Lung (tissue), 12 donors: ENCODE measurements around the gene ATG10. TPM values are rescaled to one million over a fixed set of nuclear protein-coding genes. Genes with fewer than 3 reads are reported as not detected.

Source experiments
- ATAC-seq: fragments of 200-7000 bp; cut with Tn5 transposase; one replicate; pipeline ENCODE4 v1.9.1; 2020; ENCODE audit warnings: moderate number of reproducible peaks; ENCODE audit not compliant: insufficient read depth, low FRiP score
- DNase-seq, 3 donors: peaks; one replicate each; pipeline ENCODE4 v3.0.0-alpha.2; 2013 to 2017
- H3K27ac ChIP-seq, 2 donors: one replicate each; pipeline ENCODE4 v1.5.1; 2013; ENCODE audit warnings: mild to moderate bottlenecking in 2 of 2, moderate library complexity in 2 of 2, control low read depth in 1 of 2, inconsistent platforms in 1 of 2, low read depth in 1 of 2, low read length in 1 of 2
- H3K27me3 ChIP-seq, 3 donors: one replicate each; pipeline ENCODE4 v1.5.1; 2013; ENCODE audit warnings: low read length in 2 of 3; ENCODE audit not compliant: control insufficient read depth in 3 of 3, insufficient read depth in 3 of 3
- H3K36me3 ChIP-seq, 4 donors: one replicate each; pipeline ENCODE4 v1.5.1; 2013; ENCODE audit warnings: low read length in 4 of 4, mild to moderate bottlenecking in 1 of 4, moderate library complexity in 1 of 4; ENCODE audit not compliant: control insufficient read depth in 4 of 4, insufficient read depth in 4 of 4
- H3K4me1 ChIP-seq, 5 donors: one replicate each; pipeline ENCODE4 v1.5.1; 2013; ENCODE audit warnings: low read length in 5 of 5, mild to moderate bottlenecking in 2 of 5, moderate library complexity in 1 of 5; ENCODE audit not compliant: control insufficient read depth in 5 of 5, insufficient read depth in 5 of 5
- H3K4me3 ChIP-seq: one replicate; pipeline ENCODE4 v1.5.1; 2013; ENCODE audit warnings: mild to moderate bottlenecking, control low read depth, moderate library complexity
- H3K9ac ChIP-seq, 2 donors: one replicate each; pipeline ENCODE4 v1.5.1; 2013; ENCODE audit warnings: low read length in 2 of 2, control low read depth in 1 of 2; ENCODE audit not compliant: insufficient read depth in 1 of 2
- H3K9me3 ChIP-seq, 4 donors: one replicate each; pipeline ENCODE4 v1.5.1; 2013; ENCODE audit warnings: low read length in 3 of 4, mild to moderate bottlenecking in 1 of 4, moderate library complexity in 1 of 4; ENCODE audit not compliant: control insufficient read depth in 4 of 4, insufficient read depth in 3 of 4
- WGBS, 2 donors: extraction: QIAGEN DNeasy Blood & Tissue Kit; methylation state at CpG; one replicate each; pipeline ENCODE4 v1.1.7; 2013; 5-methylcytosine and 5-hydroxymethylcytosine counted together
- polyA plus RNA-seq, 2 donors: library from polyadenylated mRNA; stranded (reverse); fragments of 200-250 nt; gene quantifications; one replicate each; pipeline ENCODE4 v1.2.1, GENCODE V29; 2013
- total RNA-seq, 2 donors: library from RNA; depleted of rRNA in 1 of 2; stranded (reverse); fragments of >200 nt in 1 of 2; gene quantifications; one replicate each; pipeline ENCODE4 v1.2.1, GENCODE V29; 2014 to 2021
- TF ChIP-seq, protein P1 (sequence below): IDR thresholded peaks from 2 replicates; pipeline ENCODE4 v1.5.1; 2012; ENCODE audit warnings: mild to moderate bottlenecking; ENCODE audit errors: control extremely low read depth, extremely low read depth
- donor health status: control.
- donor health status: control.
- donor health status: Bipolar disorder and iron deficiency.
- donor health status: healthy.
- donor health status: DM: yes; HTN: yes; CAD: no.

Gene ATG10
- total and polyA plus RNA-seq, 4 donors, result 4.6 to 10.2 (median 5.8) TPM

DNA sequence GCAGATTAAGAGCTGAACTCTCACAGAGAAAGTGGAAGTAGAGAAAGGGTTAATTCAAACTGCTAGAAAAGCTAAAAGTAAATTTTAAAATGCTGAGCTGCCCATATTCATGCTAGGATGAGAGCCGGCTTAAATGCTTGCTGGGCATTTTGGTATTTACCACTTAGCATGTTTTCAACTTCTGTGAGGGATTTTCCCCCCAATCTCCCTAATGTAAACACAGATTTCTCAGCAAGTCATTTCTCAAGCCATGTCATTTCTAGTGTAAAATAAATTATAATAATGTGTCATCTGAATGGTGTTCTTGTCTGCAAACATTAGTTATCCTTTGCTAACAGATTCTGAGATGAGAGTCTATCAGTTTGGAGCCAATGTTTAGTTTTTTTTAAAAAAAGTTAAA, 284.0 kb downstream of the ATG10 start:
- Histone ChIP-seq H3K27me3 (no peaks in the 10 kb centered on the region), H3K36me3 (no peaks in the 10 kb centered on the region), H3K9ac (no peak overlapping the region), H3K9me3 (no peaks in the 10 kb centered on the region), H3K4me1 (peaks cover 0 to 10% (median 0%) of the 10 kb centered on the region in 5 donors), H3K4me3 (no peak overlapping the region), H3K27ac (no peak overlapping the region)
- TF ChIP-seq, protein P1, sequence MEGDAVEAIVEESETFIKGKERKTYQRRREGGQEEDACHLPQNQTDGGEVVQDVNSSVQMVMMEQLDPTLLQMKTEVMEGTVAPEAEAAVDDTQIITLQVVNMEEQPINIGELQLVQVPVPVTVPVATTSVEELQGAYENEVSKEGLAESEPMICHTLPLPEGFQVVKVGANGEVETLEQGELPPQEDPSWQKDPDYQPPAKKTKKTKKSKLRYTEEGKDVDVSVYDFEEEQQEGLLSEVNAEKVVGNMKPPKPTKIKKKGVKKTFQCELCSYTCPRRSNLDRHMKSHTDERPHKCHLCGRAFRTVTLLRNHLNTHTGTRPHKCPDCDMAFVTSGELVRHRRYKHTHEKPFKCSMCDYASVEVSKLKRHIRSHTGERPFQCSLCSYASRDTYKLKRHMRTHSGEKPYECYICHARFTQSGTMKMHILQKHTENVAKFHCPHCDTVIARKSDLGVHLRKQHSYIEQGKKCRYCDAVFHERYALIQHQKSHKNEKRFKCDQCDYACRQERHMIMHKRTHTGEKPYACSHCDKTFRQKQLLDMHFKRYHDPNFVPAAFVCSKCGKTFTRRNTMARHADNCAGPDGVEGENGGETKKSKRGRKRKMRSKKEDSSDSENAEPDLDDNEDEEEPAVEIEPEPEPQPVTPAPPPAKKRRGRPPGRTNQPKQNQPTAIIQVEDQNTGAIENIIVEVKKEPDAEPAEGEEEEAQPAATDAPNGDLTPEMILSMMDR, result no peak
- DNase-seq (peak in 1 of 3 donors; percentile 25), ATAC-seq (no peak)
- 37 to 65% methylated on average over 1 of the region's 1 CpG for WGBS, 2 donors

DNA sequence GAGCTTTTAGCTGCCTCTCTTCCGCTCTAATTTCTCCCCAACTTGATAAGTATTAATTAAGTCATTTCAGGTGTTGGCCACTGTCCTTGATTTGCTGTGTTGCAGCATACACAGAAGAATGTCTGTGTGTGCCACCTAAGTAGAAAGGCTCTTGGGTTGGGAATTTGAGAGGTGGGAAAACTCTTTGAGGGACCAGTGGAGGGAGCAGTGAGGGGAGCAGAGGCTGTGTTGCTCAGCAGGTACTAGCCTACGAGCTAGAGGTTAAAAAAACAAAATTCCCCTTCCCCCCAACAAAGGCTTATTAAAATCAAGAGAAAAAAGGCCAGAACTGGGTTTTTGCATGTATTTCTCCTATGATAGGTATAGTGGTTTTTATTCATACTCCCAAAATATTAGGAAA, 285.4 kb downstream of the ATG10 start:
- H3K36me3 ChIP-seq, result no peaks in the 10 kb centered on the region
- no peak for ATAC-seq
- H3K27me3 ChIP-seq, result no peaks in the 10 kb centered on the region
- H3K9ac ChIP-seq, result no peak overlapping the region
- no peak for DNase-seq
- no peaks in the 10 kb centered on the region for H3K9me3 ChIP-seq
- TF ChIP-seq, protein P1, result no peak
- H3K4me1 ChIP-seq, result peaks cover 0 to 10% (median 0%) of the 10 kb centered on the region in 5 donors
- H3K27ac ChIP-seq, result no peak overlapping the region
- no peak overlapping the region for H3K4me3 ChIP-seq
- WGBS, 2 donors, result 89 to 93% methylated on average over 2 of the region's 2 CpGs

DNA sequence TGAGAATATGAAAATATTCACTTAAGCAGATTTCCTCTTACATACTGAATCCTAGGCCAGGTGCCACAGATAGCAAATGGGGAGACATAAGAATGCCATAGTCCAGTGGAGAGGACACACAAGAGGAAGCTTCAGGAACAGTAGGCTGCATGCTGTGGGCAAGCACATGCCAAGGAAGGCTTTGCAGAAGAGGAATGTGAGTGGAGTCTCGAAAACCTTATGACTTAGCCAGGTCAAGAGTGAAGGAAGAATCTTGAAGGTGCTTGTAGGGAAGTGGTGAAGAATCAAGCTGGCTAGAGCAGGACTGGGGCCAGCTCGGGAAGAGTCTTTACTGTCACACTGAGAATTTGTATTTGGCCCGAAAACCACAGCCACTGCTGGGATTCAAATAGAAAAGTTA, 285.9 kb downstream of the ATG10 start:
- ATAC-seq, result no peak
- H3K4me3 ChIP-seq, result no peak overlapping the region
- 82 to 87% methylated on average over 3 of the region's 3 CpGs for WGBS, 2 donors

More for the DNA sequence above, 285.9 kb downstream of the ATG10 start:
- no peak for DNase-seq
- H3K9me3 ChIP-seq, result no peaks in the 10 kb centered on the region
- H3K4me1 ChIP-seq, result peaks cover 0 to 10% (median 0%) of the 10 kb centered on the region in 5 donors
- H3K9ac ChIP-seq, result no peak overlapping the region
- H3K36me3 ChIP-seq, result no peaks in the 10 kb centered on the region
- H3K27ac ChIP-seq, result no peak overlapping the region
- no peaks in the 10 kb centered on the region for H3K27me3 ChIP-seq
- TF ChIP-seq, protein P1, result no peak
